K562 (cell line): Measurements from ENCODE around the gene TSPAN3. TPM values are rescaled to one million over a fixed set of nuclear protein-coding genes. Genes with fewer than 3 reads are reported as not detected.

Experiments
- CCNT2 ChIP-seq: IDR thresholded peaks from 2 replicates; pipeline ENCODE4 v1.6.1; 2011; ENCODE audit warnings: borderline replicate concordance, low read depth, mild to moderate bottlenecking, moderate library complexity, mixed read lengths, low read length; ENCODE audit not compliant: insufficient read length; ENCODE audit errors: extremely low read depth
- HMG20A ChIP-seq: fragments of 450-650 bp; formaldehyde crosslinking; conservative IDR thresholded peaks from 2 replicates; pipeline ENCODE4 v1.4.0; 2020; ENCODE audit warnings: mild to moderate bottlenecking, mixed read lengths
- KDM5B ChIP-seq: fragments of 200-600 bp; sonication (generic); IDR thresholded peaks from 2 replicates; pipeline ENCODE4 v1.6.1; 2012; ENCODE audit warnings: low read depth, mild to moderate bottlenecking, moderate library complexity, low read length, control low read depth, inconsistent platforms; ENCODE audit not compliant: insufficient replicate concordance
- LEF1 ChIP-seq: fragments of 450-650 bp; IDR thresholded peaks from 2 replicates; pipeline ENCODE4 v1.6.1; 2016; ENCODE audit warnings: mild to moderate bottlenecking
- PML ChIP-seq: IDR thresholded peaks from 2 replicates; pipeline ENCODE4 v1.6.1; 2012; ENCODE audit warnings: low read length, inconsistent platforms
- SIRT6 ChIP-seq: IDR thresholded peaks from one replicate; pipeline ENCODE4 v1.6.1; 2012; ENCODE audit warnings: low read depth, mild to moderate bottlenecking, control low read depth, inconsistent platforms, low read length, moderate library complexity
- SLC30A9 ChIP-seq: fragments of 250-450 bp; sonication (Bioruptor Pico); IDR thresholded peaks from 2 replicates; pipeline ENCODE4 v1.8.0; 2022; ENCODE audit warnings: mild to moderate bottlenecking, moderate library complexity
- SREBF1 ChIP-seq: fragments of 150-350 bp; IDR thresholded peaks from 2 replicates; pipeline ENCODE4 v1.6.1; 2014; ENCODE audit warnings: antibody characterized with exemption, low read depth, low read length, borderline replicate concordance
- TARDBP ChIP-seq: fragments of 450-650 bp; IDR thresholded peaks from 2 replicates; pipeline ENCODE4 v1.6.1; 2016
- ZBED1 ChIP-seq: IDR thresholded peaks from 2 replicates; pipeline ENCODE4 v1.6.1; 2014
- ZC3H11A ChIP-seq: IDR thresholded peaks from 2 replicates; pipeline ENCODE4 v1.6.1; 2012; ENCODE audit warnings: low read depth, low read length, improper control_type of control experiment
- ZNF134 ChIP-seq: fragments of 250-450 bp; sonication (Bioruptor Pico); conservative IDR thresholded peaks from 2 replicates; pipeline ENCODE4 v1.4.0; 2020
- ZNF253 ChIP-seq: fragments of 250-450 bp; sonication (Bioruptor Pico); conservative IDR thresholded peaks from 2 replicates; pipeline ENCODE4 v1.6.1; 2021; ENCODE audit warnings: mild to moderate bottlenecking
- ZNF324 ChIP-seq: fragments of 250-450 bp; sonication (Bioruptor Pico); IDR thresholded peaks from 2 replicates; pipeline ENCODE4 v1.4.0; 2020; ENCODE audit warnings: mild to moderate bottlenecking
- ZNF384 ChIP-seq: IDR thresholded peaks from 2 replicates; pipeline ENCODE4 v1.6.1; 2012; ENCODE audit warnings: low read depth, low read length, improper control_type of control experiment
- ZNF586 ChIP-seq: fragments of 450-650 bp; formaldehyde crosslinking; conservative IDR thresholded peaks from 2 replicates; pipeline ENCODE4 v1.4.0; 2020; ENCODE audit warnings: mild to moderate bottlenecking, moderate library complexity
- ZNF668 ChIP-seq: fragments of 250-450 bp; sonication (Bioruptor Pico); IDR thresholded peaks from 2 replicates; pipeline ENCODE4 v1.8.0; 2022; ENCODE audit warnings: mild to moderate bottlenecking, inconsistent platforms
- polyA plus RNA-seq, 8 experiments: library from polyadenylated mRNA; depleted of rRNA in 4 of 8; stranded (reverse) in 5 of 8; unstranded in 3 of 8; fragments of >200 nt; fragmentation: Nextera tagmentation in 2 of 8; fragmentation: Illumina TruSeq in 1 of 8; extraction: Ambion mirVana in 2 of 8; extraction: Trizol in 1 of 8; gene quantifications; 2 replicates each; pipeline versions ENCODE4 v1.2.1 to v1.2.3, GENCODE V29; 2011 to 2014; ENCODE audit warnings: inconsistent platforms in 1 of 8, missing spikeins in 1 of 8
- total RNA-seq, 7 experiments: library from RNA; depleted of rRNA in 6 of 7; stranded (reverse); fragments of >200 nt in 6 of 7; fragmentation: Illumina TruSeq in 2 of 7; extraction: Trizol in 2 of 7; gene quantifications; 2 replicates each; pipeline versions ENCODE4 v1.2.1 to v1.2.3, GENCODE V29; 2011 to 2021; ENCODE audit warnings: low replicate concordance in 1 of 7
- TF ChIP-seq, protein P1 (sequence below): fragments of 450-650 bp; IDR thresholded peaks from 2 replicates; pipeline ENCODE4 v1.6.1; 2016; ENCODE audit warnings: missing biosample characterization, missing genetic modification characterization
- TF ChIP-seq, protein P2 (sequence below): fragments of 450-650 bp; IDR thresholded peaks from 2 replicates; pipeline ENCODE4 v1.7.0; 2016; ENCODE audit warnings: borderline replicate concordance

TSPAN3 gene
- total and polyA plus RNA-seq, 9 of the 15 experiments (the other 6 are each of a cell fraction or from before 2014, with no cell fraction given): 14.3 to 144 (median 71.1) TPM

DNA sequence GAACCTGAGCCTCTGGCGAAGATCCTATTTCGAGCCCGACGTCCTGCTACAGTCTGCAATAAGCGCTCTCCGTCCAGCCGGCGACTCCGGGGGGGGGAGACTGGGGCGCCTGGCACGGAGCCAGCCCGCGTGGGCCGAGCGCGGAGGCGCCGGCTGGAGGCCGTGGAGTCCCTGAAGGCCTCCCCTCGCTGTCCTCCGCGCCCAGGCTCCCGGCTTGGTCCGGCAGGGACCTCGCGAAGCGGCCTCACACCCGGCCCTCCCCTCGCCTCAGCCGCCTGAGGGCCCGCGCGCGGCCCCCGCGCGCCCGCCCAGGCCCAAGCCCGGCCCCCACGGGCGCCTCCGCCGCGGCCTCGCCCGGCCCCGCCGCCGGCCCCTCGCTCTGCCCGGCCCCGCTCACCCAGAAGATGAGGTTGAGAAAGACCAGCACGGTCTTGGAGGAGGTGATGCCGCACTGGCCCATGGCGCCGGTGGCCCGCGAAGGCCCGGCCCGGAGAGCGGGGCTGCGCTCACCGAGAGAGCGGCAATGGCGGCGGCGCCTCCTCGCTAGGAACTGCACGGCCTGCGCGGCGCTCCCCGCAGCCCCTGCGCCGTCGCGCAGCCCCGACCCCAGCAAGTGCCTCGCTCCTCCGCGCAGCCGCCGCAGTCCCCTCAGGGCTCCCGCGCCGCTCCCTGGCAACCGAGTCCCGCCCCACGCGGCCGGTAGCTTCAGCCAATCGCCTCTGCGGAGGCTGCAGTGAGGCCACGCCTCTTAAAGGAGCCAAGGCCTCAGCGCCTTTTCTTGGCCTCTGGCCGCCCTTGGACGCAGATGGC is at the start of gene TSPAN3 (continued):
- TF ChIP-seq ZBED1 (no peak), ZNF668 (CRISPR knock-in tag) (no peak), HMG20A (no peak), ZNF324 (no peak), KDM5B (peak; percentile 63), LEF1 (no peak), CCNT2 (peak; percentile 52), PML (no peak), ZC3H11A (no peak), ZNF586 (CRISPR knock-in tag) (no peak), SREBF1 (no peak), SLC30A9 (CRISPR knock-in tag) (no peak), TARDBP (no peak), SIRT6 (no peak), ZNF134 (no peak), ZNF253 (no peak), ZNF384 (no peak)
- TF ChIP-seq, protein P1, sequence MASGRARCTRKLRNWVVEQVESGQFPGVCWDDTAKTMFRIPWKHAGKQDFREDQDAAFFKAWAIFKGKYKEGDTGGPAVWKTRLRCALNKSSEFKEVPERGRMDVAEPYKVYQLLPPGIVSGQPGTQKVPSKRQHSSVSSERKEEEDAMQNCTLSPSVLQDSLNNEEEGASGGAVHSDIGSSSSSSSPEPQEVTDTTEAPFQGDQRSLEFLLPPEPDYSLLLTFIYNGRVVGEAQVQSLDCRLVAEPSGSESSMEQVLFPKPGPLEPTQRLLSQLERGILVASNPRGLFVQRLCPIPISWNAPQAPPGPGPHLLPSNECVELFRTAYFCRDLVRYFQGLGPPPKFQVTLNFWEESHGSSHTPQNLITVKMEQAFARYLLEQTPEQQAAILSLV: no peak
- TF ChIP-seq, protein P2, sequence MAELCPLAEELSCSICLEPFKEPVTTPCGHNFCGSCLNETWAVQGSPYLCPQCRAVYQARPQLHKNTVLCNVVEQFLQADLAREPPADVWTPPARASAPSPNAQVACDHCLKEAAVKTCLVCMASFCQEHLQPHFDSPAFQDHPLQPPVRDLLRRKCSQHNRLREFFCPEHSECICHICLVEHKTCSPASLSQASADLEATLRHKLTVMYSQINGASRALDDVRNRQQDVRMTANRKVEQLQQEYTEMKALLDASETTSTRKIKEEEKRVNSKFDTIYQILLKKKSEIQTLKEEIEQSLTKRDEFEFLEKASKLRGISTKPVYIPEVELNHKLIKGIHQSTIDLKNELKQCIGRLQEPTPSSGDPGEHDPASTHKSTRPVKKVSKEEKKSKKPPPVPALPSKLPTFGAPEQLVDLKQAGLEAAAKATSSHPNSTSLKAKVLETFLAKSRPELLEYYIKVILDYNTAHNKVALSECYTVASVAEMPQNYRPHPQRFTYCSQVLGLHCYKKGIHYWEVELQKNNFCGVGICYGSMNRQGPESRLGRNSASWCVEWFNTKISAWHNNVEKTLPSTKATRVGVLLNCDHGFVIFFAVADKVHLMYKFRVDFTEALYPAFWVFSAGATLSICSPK: no peak
